ENCODE data around the gene LRP2BP.
"Not testable (repeated sequence)": the region's sequence is repeated elsewhere in the genome, so short reads cannot be mapped to it uniquely, and the experiment has no call there.

The LRP2BP gene

GRCh38 chr4:185325721-185326120, 70.0 kb downstream of the LRP2BP start:
- not testable (repeated sequence) for DNase-seq (ENCODE audit: low read depth in 2 of 2)

- DNase-seq (ENCODE audit: low read depth in 2 of 2) = not testable (repeated sequence)
These were observed 71.4 kb downstream of the LRP2BP start for GRCh38 chr4:185324361-185324760.

GRCh38 chr4:185323606-185324005, 72.1 kb downstream of the LRP2BP start:
- no peak for DNase-seq (ENCODE audit: low read depth in 2 of 2)

GRCh38 chr4:185322803-185323202, 72.9 kb downstream of the LRP2BP start:
- DNase-seq (ENCODE audit: low read depth in 2 of 2) = no peak

- no peak for DNase-seq (ENCODE audit: low read depth in 2 of 2)
These were observed 77.0 kb downstream of the LRP2BP start for GRCh38 chr4:185318679-185319078.

DNA sequence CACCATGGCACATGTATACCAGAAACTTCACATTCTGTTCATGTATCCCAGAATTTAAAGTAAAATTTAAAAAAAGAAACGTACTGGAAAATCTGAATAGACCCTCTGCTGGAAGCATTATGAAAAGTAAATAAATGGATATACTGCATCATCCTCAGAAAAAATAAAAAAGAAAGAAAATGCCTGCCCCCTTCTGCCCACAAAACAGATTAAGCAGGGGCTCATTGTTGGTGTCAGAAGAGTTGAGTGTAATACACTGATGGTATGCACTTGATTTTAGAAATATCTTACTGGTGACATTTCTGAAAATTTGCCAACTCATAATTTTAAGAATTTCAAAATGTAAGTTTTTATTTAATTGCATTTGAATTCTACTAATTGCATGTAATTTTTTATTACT, 77.8 kb downstream of the LRP2BP start:
- DNase-seq (ENCODE audit: low read depth in 2 of 2) = no peak

GRCh38 chr4:185317462-185317861, 78.3 kb downstream of the LRP2BP start:
- not testable (repeated sequence) for DNase-seq (ENCODE audit: low read depth in 2 of 2)

Data from stimulated activated CD8-positive, alpha-beta memory T cell treated with anti-CD3 and anti-CD28 coated beads, Interleukin-7, amount 100 ng/mL, for 4 hours (primary cell).